ENCODE results near the gene C20orf204.
"Not testable (repeated sequence)": the region's sequence is repeated elsewhere in the genome, so short reads cannot be mapped to it uniquely, and the experiment has no call there.

C20orf204 gene

DNA sequence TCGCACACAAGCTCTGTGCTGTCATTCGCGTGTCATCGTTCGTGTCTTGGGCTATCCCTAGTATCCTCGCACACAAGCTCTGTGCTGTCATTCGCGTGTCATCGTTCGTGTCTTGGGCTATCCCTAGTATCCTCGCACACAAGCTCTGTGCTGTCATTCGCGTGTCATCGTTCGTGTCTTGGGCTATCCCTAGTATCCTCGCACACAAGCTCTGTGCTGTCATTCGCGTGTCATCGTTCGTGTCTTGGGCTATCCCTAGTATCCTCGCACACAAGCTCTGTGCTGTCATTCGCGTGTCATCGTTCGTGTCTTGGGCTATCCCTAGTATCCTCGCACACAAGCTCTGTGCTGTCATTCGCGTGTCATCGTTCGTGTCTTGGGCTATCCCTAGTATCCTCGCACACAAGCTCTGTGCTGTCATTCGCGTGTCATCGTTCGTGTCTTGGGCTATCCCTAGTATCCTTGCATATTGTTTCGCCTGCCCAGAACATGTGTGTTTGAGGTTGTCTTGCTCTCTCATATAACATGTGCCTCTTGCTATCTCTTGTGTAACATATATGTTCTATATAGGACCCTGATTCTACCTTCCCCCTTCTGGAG, 51.3 kb downstream of the C20orf204 start:
- not testable (repeated sequence) for DNase-seq

GRCh38 chr20:64088586-64088985, 52.6 kb downstream of the C20orf204 start:
- DNase-seq = not testable (repeated sequence)
